HepG2 (cell line): ENCODE results near the gene SIGLEC14. TPM values are rescaled to one million over a fixed set of nuclear protein-coding genes. Genes with fewer than 3 reads are reported as not detected.

ENCODE experiments used
- HNF4A ChIP-seq: sonication (generic); formaldehyde crosslinking; IDR thresholded peaks from 2 replicates; pipeline ENCODE4 v1.4.0; 2020; ENCODE audit warnings: missing genetic modification reagents
- KAT2B ChIP-seq: fragments of 150-350 bp; IDR thresholded peaks from 2 replicates; pipeline ENCODE4 v1.6.1; 2014; ENCODE audit warnings: low read depth, low read length, borderline replicate concordance
- NBN ChIP-seq: fragments of 450-650 bp; conservative IDR thresholded peaks from 2 replicates; pipeline ENCODE4 v1.6.1; 2017
- NFKB2 ChIP-seq: sonication (generic); formaldehyde crosslinking; IDR thresholded peaks from 2 replicates; pipeline ENCODE4 v1.4.0; 2020; ENCODE audit warnings: missing genetic modification reagents, borderline replicate concordance
- RNF2 ChIP-seq: fragments of 450-650 bp; conservative IDR thresholded peaks from 2 replicates; pipeline ENCODE4 v1.6.1; 2016; ENCODE audit warnings: low read depth
- SP2 ChIP-seq: sonication (generic); formaldehyde crosslinking; IDR thresholded peaks from 2 replicates; pipeline ENCODE4 v1.5.1; 2020; ENCODE audit warnings: mild to moderate bottlenecking, missing genetic modification reagents
- TEAD3 ChIP-seq: optimal IDR thresholded peaks from 2 replicates; pipeline ENCODE3; 2016; ENCODE audit warnings: borderline replicate concordance
- ZBTB40 ChIP-seq, 2 experiments: fragments of 450-650 bp in 1 of 2; sonication (generic) in 1 of 2; formaldehyde crosslinking in 1 of 2; IDR thresholded peaks; 2 replicates each; pipeline versions ENCODE4 v1.6.1 to v1.8.0; 2016 to 2022; ENCODE audit warnings: antibody characterized with exemption in 1 of 2, mild to moderate bottlenecking in 1 of 2, missing genetic modification reagents in 1 of 2
- ZBTB49 ChIP-seq: sonication (generic); formaldehyde crosslinking; IDR thresholded peaks from 2 replicates; pipeline ENCODE4 v1.4.0; 2020; ENCODE audit warnings: missing genetic modification reagents, borderline replicate concordance
- ZFP36L1 ChIP-seq: sonication (generic); formaldehyde crosslinking; IDR thresholded peaks from 2 replicates; pipeline ENCODE4 v1.8.0; 2022; ENCODE audit warnings: mild to moderate bottlenecking, missing genetic modification reagents, moderate library complexity
- ZNF251 ChIP-seq: sonication (generic); formaldehyde crosslinking; IDR thresholded peaks from 2 replicates; pipeline ENCODE4 v1.9.0; 2021; ENCODE audit warnings: mild to moderate bottlenecking, missing genetic modification reagents
- ZNF264 ChIP-seq: sonication (generic); formaldehyde crosslinking; IDR thresholded peaks from 2 replicates; pipeline ENCODE4 v1.4.0; 2020; ENCODE audit warnings: missing genetic modification reagents
- ZNF503 ChIP-seq: sonication (generic); formaldehyde crosslinking; IDR thresholded peaks from 2 replicates; pipeline ENCODE4 v1.4.0; 2020; ENCODE audit warnings: missing genetic modification reagents
- ZNF800 ChIP-seq: sonication (generic); formaldehyde crosslinking; IDR thresholded peaks from 2 replicates; pipeline ENCODE4 v1.4.0; 2020; ENCODE audit warnings: missing genetic modification reagents
- polyA plus RNA-seq, 8 experiments: library from polyadenylated mRNA; depleted of rRNA in 3 of 8; stranded (reverse) in 7 of 8; unstranded in 1 of 8; fragments of >200 nt; fragmentation: Illumina TruSeq in 4 of 8; extraction: Trizol in 4 of 8; gene quantifications; 2 replicates each; pipeline versions ENCODE4 v1.2.1 to v1.2.3, GENCODE V29; 2011 to 2016; ENCODE audit warnings: low read depth in 4 of 8, missing spikeins in 1 of 8, mixed read lengths in 1 of 8; ENCODE audit not compliant: insufficient read depth in 1 of 8
- total RNA-seq, 5 experiments: library from RNA; depleted of rRNA; stranded (reverse); fragments of >200 nt; fragmentation: Illumina TruSeq; extraction: Trizol; gene quantifications; 2 replicates each; pipeline ENCODE4 v1.2.3, GENCODE V29; 2016; ENCODE audit warnings: low read depth in 1 of 5

SIGLEC14 gene
- total and polyA plus RNA-seq, 2 of the 13 experiments (the other 11 are each of a cell fraction or from before 2014, with no cell fraction given) = 0.05 to 0.09 TPM

GRCh38 chr19:51607920-51608562, 38.6 kb downstream of the SIGLEC14 start (continued):
- TF ChIP-seq RNF2 (no peak), SP2 (CRISPR knock-in tag) (no peak), NFKB2 (CRISPR knock-in tag) (peak; percentile 94), ZNF251 (CRISPR knock-in tag) (0 out of 2 replicates have a peak, but pooled peaks have one; percentile 24), ZBTB49 (CRISPR knock-in tag) (peak; percentile 99), HNF4A (CRISPR knock-in tag) (no peak), ZNF800 (CRISPR knock-in tag) (peak; percentile 83), KAT2B (no peak), ZFP36L1 (CRISPR knock-in tag) (peak; percentile 88), TEAD3 (CRISPR knock-in tag) (peak; percentile 58), ZBTB40 (IDR thresholded peaks at IDR 0.05) (no peak), ZBTB40 (CRISPR knock-in tag; IDR thresholded peaks at IDR 0.05) (peak; percentile 81), NBN (no peak), ZNF264 (peak; percentile 92; the same call in 1 of the 2 replicates), ZNF503 (0 out of 2 replicates have a peak, but pooled peaks have one; percentile 56)
